ENCODE measurements around the gene PPP1R14B.

Gene PPP1R14B

DNA sequence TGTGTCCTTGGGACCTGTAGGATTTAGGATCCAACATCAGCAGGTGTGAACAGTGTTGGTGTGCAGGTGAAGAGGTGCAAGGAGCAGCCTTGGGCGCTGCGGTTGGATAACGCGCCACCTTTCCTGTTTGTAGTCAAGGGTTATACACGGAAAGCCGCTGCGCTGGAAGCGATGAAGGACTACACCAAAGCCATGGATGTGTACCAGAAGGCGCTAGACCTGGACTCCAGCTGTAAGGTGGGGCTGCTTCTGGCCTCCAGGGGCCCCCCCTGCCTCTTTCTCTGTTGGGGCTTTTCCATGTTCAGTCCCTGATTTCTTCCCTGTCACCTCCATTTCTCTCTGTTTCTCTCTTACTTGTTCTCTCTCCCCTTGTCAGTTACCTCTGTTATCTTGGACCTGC lies 43.8 kb downstream of the PPP1R14B start:
- TF ChIP-seq, protein P1, sequence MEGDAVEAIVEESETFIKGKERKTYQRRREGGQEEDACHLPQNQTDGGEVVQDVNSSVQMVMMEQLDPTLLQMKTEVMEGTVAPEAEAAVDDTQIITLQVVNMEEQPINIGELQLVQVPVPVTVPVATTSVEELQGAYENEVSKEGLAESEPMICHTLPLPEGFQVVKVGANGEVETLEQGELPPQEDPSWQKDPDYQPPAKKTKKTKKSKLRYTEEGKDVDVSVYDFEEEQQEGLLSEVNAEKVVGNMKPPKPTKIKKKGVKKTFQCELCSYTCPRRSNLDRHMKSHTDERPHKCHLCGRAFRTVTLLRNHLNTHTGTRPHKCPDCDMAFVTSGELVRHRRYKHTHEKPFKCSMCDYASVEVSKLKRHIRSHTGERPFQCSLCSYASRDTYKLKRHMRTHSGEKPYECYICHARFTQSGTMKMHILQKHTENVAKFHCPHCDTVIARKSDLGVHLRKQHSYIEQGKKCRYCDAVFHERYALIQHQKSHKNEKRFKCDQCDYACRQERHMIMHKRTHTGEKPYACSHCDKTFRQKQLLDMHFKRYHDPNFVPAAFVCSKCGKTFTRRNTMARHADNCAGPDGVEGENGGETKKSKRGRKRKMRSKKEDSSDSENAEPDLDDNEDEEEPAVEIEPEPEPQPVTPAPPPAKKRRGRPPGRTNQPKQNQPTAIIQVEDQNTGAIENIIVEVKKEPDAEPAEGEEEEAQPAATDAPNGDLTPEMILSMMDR (IDR thresholded peaks at IDR 0.05; ENCODE audit: low read depth, low read length), result no peak
- H3K4me3 ChIP-seq (replicated peaks in 1 of 2; ENCODE audit: low read depth in 2 of 2, low read length in 2 of 2), result no peak overlapping the region
- no peak for DNase-seq (ENCODE audit: low read depth in 2 of 2)

DNA sequence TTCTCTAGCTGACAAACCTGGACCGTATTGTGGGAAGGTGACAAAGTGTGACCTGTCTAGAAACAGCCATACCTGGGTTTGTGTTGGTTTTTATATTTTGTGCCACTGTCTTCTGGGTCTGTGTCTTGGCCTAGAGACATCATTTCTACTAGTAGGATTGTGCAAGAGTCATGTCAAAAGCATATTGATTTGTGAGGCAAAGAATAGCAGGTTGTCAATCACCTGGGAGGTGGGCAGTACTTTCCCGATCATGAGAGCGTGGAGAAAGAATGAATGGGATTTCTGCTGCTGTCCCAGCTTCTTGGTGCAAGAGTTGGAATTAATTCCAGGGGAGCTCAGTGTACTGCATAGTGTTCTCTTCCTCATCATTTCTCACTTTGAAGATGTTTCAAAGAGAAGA lies 45.2 kb downstream of the PPP1R14B start:
- no peak overlapping the region for H3K4me3 ChIP-seq (replicated peaks in 1 of 2; ENCODE audit: low read depth in 2 of 2, low read length in 2 of 2)
- TF ChIP-seq, protein P1 (IDR thresholded peaks at IDR 0.05; ENCODE audit: low read depth, low read length), result no peak
- DNase-seq (ENCODE audit: low read depth in 2 of 2), result no peak

DNA sequence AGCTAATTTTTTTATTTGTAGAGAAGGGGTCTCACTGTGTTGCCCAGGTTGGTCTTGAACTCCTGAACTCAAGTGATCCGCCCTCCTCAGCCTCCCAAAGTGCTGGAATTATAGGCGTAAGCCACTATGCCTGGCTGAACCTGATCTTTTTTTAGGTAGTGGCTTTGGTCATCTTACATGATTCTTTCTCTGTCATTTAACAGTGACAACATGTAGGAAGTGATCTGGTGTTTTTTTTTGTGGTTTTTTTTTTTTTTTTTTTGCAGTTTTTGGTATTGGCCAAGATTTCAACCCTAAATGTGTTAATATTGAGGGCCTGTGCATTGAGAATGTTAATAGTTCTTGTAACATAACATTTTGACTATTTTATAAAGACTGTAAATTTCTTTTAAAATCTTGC lies 48.2 kb downstream of the PPP1R14B start:
- no peak overlapping the region for H3K4me3 ChIP-seq (replicated peaks in 1 of 2; ENCODE audit: low read depth in 2 of 2, low read length in 2 of 2)
- TF ChIP-seq, protein P1 (IDR thresholded peaks at IDR 0.05; ENCODE audit: low read depth, low read length), result no peak
- no peak for DNase-seq (ENCODE audit: low read depth in 2 of 2)

DNA sequence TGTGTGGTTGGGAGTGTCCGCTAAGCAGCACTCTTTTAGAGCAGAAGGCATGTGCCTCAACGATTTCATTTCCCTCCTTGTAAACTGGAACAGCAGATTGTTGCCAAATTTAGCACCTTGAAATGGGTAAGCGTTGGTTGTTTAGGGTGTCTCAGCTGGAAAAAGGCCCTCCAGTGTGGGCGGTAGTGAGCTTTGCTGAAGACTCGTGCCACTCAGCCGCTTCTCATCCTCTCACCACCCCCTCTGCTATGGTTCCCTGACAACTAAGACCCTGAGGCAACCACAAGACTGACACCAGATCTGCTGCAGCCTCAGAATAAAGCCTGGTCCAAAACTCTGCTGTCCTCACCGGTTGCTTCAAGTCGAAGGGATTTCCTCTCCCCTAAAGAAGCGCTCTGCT lies 50.1 kb downstream of the PPP1R14B start:
- no peak overlapping the region for H3K4me3 ChIP-seq (replicated peaks in 1 of 2; ENCODE audit: low read depth in 2 of 2, low read length in 2 of 2)
- DNase-seq (ENCODE audit: low read depth in 2 of 2), result no peak
- TF ChIP-seq, protein P1 (IDR thresholded peaks at IDR 0.05; ENCODE audit: low read depth, low read length), result no peak
